Inflammatory macrophage (primary cell): ENCODE data around the gene ABR.
"Not testable (repeated sequence)": the region's sequence is repeated elsewhere in the genome, so short reads cannot be mapped to it uniquely, and the experiment has no call there.

Experiments used
- DNase-seq, 2 donors: peaks; one replicate each; pipeline ENCODE4 v3.0.0-alpha.2; 2020 to 2022

The ABR gene

DNA sequence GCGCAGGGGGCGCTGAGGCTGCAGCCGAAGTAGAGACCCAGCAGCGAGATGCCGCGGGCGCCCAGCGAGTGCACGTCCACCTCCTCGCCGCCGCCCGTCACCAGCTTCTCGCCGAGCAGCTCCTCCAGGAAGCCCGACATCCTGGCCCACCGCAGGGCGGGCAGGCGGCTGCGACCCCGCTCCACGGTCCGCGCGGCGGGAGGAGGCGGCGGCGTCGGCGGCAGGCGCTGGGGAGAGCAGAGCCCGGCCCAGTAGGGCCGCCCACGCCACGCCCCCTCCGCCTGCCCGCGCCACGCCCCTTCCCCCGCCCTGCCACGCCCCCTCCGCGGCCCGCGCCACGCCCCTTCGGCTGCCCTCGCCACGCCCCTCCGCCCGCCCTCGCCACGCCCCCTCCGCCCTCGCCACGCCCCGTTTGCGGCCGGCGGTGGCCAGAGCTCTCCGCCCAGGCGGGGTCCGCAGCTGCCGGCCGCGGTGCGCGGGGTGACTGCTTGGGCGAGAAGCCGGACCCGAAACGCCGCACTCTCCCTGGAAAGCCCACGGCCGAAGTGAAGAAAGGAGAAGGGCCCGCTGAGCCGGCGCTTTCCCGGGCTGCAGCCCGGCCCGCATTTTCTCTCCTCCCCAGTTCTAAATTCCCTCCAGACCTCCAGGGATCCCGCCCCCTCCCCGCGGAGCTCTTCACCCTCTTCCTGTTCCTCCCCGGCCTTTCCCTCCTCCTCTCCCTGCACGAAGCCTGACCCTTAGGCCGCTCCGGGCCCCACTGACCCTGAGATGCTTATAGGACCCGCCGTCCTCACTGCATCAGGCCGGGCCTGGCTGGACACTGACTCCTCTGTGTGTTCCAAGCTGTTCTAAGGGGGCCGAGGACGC is 200.0 kb downstream of the ABR start, which contains the start of gene NXN:
NXN (minus strand) TSS at position 238 of the 867 bp plus-strand sequence.
- peak; percentile 57 to 69 for DNase-seq

DNA sequence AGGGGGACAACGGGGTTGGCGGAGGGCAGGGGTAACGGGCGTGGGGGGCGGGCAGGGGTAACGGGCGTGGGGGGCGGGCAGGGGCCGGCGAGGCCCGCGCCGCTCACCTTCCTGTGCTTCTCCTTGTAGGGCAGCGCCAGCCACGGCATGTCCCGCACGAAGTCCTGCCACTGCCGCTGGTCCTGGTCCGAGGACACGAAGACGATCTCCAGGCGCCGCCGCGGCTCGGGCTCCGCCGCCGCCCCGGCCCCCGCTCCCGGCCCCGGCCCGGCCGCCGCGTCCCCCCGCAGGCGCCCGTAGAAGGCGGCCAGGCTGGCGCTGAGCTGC is 200.6 kb downstream of the ABR start:
- DNase-seq, result peak in 1 of 2 donors; percentile 28

DNA sequence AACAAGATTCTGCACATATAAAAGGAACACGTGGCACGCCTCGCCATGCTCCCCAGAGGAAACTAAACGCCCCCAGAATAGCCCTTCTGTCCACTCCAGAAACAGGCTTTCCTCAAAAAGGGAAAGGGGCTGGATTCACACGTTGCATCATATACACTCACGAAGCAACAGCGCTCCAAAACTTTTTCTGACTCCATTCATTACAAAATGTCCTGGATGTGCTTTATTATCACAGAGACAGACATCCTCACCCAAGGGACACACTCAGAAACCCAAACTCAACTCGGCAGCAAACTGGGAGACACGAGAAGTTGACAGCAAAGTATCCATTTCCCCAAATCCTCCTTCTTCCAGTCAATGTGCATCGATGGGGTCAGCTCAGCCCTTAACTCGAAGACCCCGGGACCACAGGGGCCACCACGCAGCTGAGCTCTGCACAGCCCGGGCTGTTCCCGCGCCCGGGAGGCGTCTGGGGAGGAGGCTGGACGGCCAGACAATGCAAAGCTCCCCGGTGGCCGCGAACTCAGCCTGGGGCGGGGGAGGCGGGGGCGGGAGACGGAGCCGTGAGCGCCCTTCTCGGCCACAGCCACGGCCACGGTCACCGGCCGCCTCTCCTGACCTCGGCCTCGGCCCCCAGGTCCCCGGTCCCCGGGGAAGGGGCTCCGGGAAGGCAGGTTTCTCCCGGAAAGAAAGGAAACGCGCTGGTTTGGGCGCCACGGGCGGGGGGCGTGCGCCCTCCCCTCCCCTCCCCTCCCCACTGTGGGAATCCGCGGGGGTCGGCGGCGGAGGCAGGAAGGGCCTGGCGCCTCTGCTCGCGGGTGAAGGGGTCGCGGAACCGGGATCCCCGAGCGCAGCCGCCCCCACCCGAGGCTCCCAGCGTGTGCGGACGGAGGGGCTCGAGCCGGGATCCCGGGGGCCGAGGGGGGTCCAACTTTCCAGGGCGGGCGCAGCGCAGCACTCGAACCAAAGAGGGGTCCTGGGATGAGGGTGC is 201.4 kb downstream of the ABR start:
- no peak for DNase-seq

DNA sequence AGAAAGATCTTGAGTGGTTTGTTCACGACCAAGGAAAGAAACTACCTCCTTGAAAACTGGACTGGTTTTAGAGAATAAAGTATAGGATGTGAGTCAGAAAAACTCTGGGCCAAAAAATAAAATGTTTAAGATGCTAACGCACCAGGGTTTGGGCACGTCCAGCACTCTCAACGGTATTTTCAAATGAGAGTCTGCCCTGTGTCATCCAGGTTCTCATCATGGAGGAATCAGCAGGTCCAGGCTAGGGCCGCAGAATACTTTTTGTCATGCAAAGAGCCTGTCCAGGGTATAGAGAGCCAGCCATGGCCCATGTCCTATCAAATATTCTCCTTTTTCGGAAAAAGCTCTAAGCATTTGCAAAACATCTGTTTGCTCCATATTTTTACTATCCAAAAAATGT is 202.6 kb downstream of the ABR start:
- DNase-seq, result no peak

DNA sequence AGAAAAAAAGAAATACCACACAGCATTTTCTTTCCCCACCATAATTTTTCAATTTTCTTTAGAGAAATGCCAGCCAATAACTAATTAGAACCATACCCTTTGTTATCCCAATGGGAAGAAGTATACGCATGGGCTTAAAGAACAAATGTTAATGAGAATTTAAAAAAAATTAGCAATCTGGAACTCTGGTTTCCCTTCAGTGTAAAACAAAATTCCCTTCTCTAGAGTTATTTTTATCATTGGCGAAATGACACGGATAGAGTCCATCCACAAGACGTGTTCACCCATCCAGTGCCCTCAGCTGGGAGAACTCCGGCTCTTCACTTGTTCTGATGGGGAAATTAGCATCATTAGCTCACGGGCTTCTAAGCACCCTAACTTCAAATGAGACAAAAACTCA is 203.5 kb downstream of the ABR start:
- DNase-seq, result no peak

DNA sequence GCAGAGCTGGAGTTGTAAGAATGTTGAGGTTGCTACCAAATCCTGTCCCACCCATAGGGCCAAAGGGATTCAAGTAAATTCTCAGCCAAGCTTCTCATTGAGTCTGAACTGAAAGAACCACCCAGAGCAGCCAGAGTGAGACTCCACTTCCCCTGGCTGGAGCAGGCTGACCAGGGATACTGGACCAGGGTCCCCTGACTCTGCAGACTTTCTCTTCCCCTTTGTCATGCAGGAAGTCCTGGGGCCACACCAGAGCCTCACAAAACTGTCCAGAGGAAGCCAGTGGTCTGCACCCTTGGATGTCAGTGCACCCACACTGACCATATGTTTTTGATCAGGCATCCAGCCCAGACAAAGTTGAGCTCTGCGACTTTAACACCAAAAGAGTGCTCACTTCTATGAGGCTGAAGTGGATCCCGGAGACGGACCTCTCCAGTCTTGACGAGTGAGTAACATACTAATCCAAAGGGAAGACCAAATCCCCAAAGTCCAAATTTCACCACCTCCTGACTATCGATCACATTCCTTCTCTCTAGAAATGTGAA is 204.3 kb downstream of the ABR start:
- peak; percentile 43 to 48 for DNase-seq

DNA sequence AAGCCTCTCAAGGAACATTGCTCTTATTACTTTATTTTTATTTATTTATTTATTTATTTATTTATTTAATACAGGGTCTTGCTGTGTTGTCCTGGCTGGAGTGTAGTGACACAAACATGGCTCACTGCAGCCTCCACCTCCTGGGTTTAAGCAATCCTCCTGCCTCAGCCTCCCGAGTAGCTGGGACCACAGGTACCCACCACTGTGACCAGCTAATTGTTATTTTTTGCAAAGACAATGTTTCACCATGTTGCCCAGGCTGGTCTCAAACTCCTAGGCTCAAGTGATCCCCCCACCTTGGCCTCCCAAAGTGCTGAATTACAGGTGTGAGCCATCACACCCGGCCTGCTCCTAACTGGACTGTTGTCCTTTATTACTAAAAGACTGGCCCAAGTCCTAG is 205.0 kb downstream of the ABR start:
- DNase-seq, result not testable (repeated sequence)

DNA sequence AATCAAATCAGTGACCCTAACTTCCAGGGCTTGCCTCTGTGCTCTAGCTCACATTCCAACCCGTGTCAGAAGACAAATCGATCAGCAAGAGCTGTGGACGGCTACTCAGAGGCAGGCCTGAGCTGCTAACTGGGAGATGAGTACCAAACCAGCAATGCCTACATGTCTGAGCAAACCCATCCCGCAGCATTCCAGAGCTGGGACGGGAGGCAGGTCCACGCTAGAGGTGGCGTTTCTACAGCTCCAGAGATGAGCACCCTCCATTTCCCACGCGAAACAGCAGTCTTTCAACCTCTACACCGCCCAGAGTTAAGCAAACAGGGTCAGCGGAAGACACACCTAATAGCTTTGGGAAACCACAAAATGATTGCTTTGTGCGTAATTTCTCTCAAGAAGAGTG is 206.7 kb downstream of the ABR start:
- DNase-seq, result no peak

DNA sequence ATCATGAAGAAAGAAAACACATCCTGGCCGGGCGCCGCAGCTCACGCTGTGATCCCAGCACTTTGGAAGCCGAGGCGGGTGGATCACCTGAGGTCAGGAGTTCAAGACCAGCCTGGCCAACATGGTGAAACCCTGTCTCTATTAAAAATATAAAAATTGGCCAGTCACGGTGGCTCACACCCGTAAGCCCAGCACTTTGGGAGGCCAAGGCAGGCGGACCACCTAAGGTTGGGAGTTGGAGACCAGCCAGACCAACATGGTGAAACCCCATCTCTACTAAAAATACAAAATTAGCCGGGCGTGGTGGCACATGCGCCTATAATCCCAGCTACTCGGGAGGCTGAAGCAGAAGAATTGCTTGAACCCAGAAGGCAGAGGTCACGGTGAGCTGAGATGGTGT is 207.9 kb downstream of the ABR start:
- DNase-seq, result not testable (repeated sequence)

DNA sequence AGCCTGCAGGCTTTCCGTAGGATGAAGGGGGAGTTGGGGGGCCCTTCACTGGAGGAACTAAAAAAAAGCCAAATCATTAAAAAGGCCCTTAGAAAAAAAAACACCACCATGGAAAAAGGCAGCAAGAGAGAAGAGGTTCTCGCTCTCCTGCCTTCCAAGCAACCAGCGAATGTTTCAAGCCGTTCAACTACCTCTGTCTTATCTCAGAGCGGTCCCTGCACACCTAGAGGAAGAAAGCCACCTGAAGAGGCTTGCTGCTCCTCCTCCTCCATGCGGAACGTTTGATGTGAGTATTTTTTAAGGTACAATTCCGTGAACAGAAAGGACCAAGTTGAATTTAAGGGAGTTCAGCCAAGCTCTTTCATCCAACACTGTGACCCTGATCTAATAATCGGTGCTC is 209.4 kb downstream of the ABR start:
- DNase-seq, result no peak

DNA sequence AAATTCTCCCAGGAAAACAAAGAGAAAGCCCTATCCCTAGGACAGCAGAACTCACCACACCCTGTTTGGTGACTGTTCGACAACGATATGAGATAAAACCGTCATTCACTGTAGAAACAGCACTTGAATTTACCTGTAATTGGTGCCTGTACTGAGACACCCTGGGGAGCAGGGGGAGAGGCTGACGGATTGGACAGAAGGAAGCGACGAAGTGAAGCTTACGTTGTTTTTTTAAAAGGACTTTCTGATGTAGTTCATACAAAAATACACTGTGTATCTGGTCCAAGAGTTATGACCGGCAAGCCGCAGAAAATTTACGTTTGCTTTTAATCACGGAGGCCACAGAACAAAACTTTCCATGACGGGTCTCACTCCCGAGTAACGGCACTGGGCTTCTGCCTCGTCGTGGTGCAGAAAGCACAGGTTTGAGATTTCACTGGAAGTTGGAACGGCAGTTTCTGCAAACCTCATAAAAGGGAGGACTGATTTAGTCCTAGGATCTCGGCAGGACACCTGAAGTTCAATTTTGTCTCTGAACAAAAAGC is 209.9 kb downstream of the ABR start:
- DNase-seq, result no peak

DNA sequence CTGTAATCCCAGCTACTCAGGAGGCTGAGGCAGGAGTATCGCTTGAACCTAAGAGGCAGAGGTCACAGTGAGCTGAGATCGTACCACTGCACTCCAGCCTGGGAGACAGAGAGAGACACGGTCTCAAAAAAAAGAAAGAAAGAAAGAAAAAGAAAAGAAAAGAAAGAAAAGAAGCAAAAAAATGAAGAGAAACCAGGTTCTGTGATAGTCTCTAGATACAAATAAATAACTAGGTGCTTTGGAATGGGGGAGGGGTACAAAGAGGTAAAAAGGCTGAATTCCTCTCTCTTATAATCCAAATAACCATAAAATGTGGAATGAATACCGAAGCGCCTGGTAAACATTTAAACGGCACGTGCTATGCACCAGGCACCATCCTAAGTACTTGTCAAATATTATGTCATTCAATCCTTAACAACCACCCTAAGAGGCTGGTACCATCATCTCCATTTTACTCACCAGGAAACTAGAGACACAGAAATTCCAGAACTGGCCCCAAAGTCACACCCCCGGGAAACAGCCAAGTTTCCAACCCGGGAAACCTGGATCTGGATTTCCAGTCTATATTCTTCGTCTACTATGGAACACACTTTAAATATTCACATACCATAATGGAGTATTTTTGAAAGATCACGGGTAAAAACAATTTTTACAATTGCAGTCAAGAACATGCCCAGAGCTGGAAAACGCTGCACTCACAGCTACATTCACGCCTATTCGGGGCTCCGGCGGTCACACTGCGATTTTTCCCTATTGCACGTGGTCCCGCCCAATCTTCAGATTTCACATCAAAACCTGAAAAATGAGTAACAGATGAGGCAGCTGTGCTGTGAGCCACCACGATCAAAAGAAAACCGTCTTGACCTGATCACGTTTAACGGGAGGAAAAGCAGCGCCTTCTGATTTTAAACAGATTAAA is 210.7 kb downstream of the ABR start:
- DNase-seq, result no peak

DNA sequence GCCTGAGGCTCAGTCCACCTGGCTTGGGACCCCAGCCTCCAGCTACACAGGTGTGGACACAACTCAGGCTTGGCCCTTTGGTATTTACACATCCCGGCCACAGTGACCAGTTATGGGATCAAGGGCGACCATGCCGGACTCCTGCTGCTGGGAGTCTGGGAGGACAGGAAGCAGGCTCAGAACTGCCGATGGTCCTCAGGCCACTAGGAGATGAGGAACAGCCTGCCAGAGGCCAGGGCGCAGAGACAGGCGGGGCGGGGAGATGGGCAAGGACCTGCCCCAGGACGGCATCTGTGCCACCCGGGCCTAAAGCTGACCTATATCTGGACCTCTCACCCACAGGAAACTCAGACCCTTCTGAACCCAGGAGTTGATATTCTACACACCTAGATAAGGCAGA is 212.7 kb downstream of the ABR start:
- no peak for DNase-seq

DNA sequence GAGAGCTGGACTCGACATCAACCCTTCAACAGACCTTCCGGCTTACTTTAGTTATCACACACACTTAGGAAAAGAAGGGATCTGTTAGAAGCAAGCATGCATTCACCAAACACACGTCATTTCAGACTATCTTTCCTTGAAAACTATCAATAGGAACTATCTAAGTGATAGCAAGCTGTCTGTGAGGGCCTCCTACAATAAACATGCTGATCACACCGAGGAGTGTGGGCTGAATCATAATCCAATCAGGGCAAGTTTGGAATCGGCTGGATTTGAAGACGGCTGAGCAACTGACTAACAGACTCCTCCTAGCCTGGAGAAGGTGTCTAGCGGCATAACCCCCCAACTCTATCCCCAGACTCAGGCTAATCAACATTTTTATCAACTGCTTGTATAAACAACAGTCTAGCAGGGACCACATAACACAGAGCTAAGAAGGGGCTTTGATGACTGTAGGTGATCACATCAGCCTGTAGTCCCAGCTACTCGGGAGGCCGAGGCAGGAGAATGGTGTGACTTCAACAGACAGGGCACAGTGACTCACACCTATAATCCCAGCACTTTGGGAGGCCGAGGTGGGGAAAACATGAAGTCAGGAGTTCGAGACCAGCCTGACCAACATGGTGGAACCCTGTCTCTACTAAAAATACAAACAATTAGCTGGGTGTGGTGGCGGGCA is 214.3 kb downstream of the ABR start:
- DNase-seq, result no peak

DNA sequence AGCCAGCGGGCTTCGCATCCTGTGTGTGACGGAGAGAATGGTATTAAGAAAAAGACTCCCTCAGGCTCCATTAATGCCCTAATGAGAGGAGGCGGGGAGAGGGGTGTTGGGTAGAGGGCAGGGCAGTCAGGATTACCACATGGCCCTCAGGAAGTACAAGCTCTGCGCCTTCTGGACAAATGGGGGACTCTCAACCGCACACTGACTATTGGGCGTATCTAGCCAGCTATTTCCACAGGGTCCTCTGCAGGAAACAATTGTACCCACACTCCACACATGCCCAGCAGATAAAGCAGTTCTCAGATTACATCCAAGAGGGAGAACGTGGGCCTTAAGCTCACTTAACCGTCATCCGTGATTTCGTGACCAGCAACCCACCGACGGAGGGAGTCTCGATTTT is 214.9 kb downstream of the ABR start:
- no peak for DNase-seq

DNA sequence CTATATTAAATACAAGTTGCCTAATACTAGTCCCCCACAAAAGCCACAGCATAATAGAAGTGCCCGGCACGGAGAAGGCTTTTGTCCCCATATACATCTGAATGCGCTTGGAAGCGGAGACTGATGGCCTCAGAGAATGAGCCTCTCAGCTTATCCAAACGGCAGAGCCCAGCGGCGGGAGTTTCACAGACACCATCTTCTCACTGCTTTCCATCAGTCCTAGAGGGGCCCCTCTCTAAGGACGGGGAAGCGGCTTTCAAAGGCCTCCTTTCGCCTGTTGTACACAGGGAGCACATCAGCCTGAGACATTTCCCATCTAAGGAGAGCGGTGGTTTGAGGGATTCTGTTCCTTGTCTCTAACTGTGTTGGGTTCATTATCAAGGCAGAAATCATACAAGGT is 217.1 kb downstream of the ABR start:
- DNase-seq, result no peak

DNA sequence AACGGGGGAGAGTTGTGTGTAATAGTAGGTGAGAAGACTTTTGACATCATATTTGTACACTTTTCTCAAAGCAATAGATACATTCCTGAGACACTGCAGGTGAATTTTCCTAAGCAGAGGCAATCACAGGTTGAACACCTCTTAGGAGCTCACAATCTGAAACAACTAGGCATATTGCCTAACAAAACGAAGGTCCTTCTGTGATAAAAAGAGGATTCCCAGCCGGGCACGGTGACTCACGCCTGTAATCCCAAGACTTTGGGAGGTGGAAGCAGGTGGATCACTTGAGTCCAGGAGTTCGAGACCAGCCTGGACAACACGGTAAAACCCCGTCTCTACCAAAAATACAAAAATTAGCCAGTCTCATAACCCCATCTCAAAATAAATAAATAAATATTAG is 217.6 kb downstream of the ABR start:
- no peak for DNase-seq

DNA sequence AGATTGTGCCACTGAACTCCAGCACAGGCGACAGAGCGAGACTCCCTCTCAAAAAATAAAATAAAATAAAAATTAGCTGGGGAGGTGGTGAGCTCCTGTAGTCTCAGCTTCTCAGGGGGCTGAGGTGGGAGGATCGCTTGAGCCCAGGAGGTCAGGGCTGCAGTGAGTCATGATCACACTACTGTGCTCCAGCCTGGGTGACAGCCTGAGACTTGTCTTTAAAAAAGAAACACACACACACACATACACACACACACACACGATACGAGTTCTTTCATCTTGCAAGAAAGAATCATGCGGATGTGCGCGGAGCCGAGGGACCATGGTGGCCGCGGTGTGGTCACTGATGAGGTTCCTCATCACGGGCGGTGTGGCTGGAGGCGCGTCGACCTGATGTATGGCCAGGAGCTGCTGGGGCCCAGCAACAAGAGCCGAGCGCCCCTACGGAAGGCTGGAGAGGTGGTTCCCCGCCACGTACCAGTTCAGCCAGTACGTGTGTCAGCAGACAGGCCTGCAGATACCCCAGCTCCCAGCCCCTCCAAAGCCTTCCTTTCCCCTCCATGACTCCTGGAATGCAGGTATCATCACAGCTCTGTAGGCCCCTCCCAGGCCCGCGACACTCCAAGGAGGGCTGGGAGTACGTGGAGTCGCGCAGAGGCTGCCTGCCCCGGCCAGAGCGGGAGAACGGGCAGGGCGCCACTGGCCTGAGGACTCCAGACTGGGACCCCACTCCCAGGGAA is 220.9 kb downstream of the ABR start:
- no peak for DNase-seq

DNA sequence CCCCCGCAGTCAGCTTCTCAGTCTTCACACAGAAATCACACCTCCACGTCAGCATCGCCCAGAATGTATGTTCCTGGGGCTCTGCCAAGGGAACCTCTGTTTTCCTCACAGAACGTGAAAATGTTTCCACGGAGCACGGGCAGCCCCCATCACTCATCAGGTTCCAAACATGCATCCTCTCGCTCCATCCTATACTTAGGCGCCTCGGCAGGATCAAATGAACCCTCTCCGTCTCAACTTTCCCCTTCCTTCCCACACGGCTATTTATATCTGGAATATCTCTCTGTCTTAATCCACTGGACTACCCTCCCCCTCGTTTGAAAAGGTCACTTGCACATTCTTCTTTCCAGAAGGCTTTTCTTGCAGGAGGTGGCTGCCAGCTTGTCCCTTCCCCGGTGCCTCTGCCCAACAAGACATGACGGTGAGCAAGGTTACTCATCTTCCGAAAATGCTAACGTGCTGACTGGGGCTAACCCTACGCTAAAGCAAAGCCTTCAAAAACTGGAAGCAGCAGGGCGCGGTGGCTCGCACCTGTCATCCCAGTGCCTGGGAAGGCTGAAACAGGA is 221.8 kb downstream of the ABR start:
- DNase-seq, result no peak

DNA sequence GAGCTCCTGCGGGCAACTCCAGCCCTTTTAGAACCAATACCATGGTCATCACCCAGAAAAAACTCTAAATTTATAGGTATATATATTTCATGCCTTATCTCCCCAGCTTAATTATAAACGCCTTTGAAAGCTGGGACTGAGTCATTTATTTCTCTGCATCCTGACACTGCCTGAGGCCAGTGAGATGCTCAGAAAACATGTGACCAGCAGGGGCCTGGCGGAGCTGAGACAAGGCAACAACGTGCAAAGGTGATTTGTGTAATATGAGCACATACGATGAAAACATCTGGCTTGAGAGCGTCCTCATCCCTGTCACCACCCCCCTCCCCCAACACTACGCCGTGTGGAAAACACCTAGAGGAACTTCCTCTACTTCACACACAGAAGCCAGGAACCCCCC is 222.9 kb downstream of the ABR start:
- no peak for DNase-seq
